Activated CD8-positive, alpha-beta memory T cell treated with anti-CD3 and anti-CD28 coated beads, Interleukin-2, amount 50 U/mL, for 48 hours (primary cell): ENCODE results near the gene ZDHHC22.
A peak's percentile ranks its signal among the peaks of the same experiment; 100 is the strongest.
"Not testable (repeated sequence)": the region's sequence is repeated elsewhere in the genome, so short reads cannot be mapped to it uniquely, and the experiment has no call there.

ENCODE experiments used
- DNase-seq: peaks from one replicate; pipeline ENCODE4 v3.0.0-alpha.2; 2020

Gene ZDHHC22, protein sequence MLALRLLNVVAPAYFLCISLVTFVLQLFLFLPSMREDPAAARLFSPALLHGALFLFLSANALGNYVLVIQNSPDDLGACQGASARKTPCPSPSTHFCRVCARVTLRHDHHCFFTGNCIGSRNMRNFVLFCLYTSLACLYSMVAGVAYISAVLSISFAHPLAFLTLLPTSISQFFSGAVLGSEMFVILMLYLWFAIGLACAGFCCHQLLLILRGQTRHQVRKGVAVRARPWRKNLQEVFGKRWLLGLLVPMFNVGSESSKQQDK

DNA sequence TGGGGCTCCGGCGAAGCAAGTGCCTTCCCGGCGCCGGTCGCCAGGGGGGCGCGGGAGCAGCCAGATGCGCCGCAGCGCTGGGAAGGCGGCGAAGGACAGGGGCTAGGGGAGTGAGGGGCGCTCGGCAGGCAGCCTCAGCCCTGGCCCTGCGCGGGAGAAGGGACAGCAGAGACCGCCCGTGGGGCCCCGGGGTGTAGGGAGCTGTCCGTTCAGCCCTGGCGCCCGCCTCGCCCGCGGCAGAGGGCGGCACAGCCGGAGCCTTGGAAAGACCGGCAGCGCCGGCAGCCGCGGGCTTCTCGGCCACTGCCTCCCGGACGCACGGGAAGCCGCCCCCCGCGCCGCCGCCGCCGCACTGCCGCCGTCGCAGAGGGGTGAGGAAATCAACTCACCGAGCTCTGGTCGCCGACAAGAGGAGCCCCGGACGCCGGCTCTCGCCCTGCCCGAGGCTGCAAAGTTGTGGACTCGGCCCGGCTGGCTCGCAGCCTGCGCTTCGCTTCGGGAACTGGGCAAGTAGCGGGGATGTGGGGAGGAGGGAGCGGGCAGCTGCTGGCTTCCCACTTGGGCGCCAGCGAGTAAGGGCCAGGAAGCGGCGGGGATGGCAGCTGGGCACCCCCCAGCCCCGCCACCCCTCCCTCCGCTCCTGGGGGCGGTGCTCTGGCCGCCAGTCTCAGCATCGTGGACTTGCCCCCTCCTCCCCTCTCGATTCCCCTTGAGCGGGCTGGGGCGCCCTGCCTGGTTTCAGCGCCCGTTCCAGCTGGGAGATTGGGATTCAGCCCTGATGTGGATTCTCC lies at the start of gene ZDHHC22:
ZDHHC22 (minus strand) TSS at position 578 of the 791 bp plus-strand sequence. CDS start 2,053 bp downstream, outside the sequence.
- DNase-seq, result peak; percentile 67

DNA sequence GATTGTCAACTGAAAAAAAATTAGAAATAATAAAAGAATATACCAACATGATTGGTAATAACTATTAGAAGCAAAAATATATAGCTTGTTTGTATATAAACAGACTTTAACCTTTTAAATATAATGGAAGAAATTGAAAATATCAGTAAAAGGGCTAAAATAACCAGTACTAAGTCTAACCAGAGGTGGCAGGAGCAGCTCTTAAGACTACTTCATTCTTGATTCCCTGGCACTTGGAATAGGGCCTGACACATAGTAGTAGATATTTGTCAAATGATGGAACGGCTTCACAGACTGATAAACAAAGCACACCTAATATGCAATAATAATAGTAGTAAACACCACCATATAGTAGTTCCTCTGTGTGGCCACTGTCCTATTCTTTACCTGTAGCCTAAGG lies 49.4 kb upstream of the ZDHHC22 start:
- no peak for DNase-seq

DNA sequence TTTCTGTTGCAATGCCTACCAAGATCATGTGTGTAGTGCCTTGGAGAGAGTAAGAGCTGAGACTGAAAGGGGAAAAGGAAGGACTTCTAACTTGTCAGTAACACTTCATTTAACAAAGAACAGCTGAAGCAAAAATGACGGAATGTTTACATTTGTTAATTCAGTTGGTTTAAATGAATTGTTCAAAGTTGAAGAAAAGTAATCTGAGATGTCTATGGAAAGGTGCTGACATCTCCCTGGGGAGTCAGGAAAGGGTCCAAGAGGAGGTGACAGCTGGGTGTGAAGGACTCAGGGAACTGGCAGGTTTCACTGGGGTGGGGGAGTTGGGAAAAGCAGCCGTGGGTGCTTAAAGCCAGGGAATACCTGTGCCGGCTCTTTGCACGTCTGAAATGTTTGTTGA lies 47.9 kb upstream of the ZDHHC22 start:
- DNase-seq, result no peak

DNA sequence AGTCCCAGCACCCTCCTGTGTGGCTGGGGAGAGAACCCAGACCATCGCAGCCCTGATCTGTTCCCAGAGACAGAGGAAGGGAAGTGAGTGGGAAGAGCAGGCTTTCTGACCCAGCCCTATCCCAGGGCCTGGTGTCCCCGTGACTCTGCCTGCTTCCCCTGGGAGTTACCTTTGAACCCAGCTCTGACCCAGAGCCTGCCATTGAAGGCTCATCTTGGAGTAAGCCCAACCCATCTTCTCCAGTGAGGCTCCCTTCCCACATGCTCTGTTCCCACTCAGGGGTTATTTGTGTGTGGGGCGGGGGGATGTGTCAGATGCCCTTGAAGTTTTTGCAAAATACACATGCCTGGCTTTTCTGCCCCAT lies 46.0 kb upstream of the ZDHHC22 start:
- DNase-seq, result no peak

DNA sequence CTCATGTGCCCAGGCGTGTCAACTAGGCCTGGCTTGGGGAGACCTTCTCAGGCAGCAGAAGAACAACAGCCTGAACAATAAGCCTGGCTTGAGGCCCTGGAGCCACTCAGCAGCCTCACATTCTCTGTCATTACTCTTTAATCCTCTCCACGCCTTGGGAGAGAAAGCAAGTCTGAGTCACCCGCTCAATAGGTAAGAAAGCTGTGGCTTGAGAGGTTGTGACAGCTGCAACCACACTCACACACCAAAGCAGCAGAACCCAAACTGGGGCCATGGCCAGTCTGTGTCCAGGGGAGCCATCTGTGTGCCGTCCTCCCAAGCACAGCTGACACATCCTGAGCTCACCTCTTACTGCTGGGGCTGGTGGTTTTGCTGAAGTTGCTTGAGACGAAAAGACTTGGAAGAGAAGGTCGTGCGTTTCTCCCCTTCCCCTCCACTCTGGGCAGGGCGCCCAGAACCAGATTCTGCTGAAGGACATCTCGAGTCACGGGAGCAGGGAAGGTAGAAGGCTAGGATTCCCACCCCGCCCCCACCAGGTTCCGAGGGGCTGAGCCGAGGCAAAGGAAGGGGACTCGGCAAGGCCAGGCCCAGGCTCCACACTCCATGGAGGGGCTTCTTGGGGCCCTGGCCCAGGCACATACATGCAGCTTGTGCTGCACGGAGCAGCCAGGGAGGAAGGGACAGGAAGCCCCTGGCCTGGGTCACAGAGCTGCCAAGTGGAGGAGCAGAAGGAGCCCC lies 45.5 kb upstream of the ZDHHC22 start:
- DNase-seq, result no peak

DNA sequence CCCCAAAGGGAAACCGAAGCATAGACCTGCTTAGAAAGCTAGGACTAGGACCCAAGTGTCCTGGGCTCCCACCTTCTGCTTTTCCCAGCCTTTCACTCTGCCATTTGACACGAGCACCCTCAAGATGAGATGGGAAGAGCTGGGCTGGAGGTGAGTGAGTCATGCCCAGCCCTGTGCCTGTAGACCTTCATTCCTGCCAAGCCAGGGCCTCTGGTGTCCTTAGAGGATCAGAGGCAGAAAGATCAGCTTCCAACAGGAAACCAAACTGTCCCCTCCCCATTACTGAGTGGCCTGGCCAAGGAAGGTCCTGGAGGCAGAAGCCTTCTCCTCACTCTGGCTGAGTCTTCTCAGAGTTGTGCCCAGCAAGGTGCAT lies 43.5 kb upstream of the ZDHHC22 start:
- DNase-seq, result no peak

DNA sequence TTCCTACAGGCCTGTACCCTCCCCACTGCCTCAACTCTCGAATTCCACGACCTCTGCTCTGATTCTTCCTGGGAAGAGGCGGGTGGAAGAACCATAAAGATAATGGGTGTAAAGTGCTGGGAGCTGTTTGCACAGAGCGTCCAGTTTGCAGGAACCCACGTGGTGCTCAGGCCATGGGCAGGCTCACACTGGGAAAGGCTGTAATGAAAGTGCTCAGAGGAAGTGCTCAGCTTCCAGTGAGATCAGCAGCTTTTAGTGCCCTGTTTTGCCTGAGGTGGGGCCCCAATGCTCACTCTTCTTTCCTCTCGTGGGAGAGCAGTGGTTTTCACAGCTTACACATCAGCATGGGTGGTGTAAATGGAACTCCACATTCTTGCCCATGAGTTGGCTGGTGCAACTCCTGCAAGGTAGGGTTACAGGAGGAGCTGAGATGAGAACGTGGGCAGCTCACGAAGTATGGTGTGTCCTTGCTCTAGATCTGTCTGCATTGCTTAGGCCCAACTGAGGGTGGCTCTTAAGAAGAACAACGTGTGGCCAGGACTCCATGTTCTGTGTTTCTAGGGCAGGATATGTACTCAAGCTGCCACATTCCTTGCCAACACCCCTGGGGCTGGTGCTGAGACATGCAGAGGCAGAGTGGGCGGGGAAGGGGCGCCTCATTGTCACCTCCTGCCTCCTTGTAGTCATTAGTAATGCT lies 43.0 kb upstream of the ZDHHC22 start:
- DNase-seq, result no peak

DNA sequence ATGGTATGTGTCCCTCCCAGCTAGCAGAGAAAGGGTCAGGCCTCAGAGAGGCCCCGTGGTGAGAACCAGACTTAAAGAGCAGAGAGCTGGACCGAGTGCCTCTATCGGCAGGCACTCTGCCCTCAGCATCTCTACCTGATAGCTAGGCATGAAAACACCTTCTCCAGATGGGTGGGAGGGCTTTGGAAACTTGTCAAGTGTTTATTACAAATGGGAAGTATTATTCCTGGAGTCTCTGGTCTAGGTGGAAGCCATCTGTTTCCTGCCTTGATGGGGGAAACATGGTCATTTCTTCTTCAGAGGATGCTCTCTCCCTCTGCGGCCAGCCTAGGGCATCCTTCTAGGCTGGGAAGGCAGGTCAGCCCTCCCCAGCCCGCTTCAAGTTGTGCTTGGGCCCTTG lies 42.3 kb upstream of the ZDHHC22 start:
- DNase-seq, result no peak

DNA sequence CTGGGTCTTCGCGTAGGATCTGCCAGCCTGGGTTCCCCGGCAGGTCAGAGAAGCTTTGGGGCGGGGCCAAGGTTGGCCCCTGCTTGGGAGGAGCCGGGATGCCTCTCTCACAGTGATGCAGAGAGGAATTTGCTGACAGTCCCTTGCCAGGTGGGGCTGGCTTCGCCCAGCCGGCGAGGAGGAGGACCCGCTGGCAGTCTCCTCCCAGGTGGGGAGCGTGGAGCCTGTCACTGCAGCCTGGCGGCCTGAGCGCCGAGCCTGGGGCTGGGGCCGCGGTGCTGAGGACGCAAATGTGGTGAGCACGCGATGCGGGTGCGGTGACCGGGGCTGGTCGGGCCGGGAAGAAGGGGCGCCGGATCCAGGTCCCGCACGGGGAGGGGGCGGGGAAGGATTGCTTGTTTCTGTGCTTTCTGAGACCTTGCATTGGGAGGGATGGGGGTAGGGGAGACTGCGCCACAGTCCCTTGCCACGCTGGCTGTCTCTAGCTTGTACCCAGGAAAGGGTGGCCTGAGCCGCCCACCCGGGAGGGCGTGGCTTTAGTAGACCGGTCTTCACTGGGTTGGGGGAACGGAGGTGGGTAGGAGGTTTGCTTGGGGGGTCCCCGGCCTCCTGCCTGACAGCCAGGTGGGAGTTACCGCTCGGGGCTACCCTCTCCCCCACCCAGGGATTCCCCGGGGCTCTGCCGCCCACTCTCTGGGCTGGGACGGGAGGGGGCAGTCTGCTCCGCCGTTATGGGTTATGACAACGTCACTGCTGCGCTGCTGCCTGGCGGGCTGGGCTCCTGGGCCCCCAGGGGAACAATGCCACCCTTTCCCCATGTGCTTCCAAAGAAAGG lies 40.2 kb upstream of the ZDHHC22 start, which contains the start of gene TMEM63C:
TMEM63C (plus strand) TSS at position 196 of the 835 bp plus-strand sequence. CDS start 37,016 bp downstream, outside the sequence.
- peak; percentile 81 for DNase-seq

DNA sequence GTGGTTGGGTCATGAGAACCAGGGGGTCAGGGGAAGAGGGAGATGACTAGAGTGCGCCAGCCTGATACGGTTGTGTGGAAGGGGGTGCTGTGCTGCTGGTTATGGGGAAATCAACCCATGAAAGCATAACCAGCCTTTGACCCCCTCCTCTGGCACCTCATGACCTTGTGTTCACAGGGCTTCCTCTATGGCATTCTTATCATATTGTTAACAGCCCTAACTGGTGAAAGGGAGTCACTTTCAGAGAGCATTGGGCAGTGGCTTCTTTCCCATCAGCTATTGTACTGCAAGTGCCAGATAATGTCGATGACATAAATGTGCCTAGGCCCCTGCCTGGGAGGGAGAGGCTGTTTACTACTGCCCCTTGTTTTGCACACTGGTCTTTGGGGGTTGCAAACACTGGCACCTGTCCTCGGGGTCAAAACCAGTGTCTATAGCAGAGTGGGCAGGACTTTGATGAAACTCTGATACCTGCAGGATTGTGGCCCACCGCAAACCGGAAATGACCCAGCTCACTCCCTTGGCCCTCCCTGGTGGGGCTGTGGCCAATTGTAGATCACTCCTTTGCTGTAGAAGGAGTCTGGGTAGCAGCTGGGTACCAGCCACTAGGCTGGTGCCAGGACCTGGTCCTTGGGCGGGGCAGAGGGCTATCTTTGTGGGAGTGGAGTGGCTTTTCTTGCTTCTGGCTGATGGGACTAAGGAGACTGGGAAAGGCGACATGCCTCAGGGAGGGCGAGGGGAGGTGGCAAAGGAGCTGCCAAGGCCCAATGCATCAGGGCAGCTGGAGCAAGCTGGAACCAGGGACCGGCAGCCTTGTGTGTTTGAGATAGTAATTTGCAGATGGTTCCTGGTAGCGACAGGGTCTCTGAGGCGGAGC lies 39.4 kb upstream of the ZDHHC22 start:
- DNase-seq, result no peak

DNA sequence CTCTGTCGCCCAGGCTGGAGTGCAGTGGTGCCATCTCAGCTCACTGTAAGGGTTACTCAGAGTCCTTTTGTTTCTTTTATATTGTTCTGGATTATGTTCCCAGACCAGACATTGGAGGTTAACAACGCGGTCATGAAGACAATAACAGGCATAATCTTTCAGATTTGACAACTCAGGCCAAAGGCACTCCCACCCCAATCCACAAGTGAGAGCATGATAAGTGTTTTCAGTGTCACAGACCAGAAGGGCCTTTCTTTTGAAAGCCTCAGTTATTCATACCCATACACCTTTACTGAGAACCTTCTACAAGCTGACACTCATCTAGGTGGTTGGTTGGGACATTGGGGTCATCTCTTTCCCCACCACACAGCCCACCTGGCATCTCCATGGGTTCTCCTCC lies 37.1 kb upstream of the ZDHHC22 start:
- no peak for DNase-seq

DNA sequence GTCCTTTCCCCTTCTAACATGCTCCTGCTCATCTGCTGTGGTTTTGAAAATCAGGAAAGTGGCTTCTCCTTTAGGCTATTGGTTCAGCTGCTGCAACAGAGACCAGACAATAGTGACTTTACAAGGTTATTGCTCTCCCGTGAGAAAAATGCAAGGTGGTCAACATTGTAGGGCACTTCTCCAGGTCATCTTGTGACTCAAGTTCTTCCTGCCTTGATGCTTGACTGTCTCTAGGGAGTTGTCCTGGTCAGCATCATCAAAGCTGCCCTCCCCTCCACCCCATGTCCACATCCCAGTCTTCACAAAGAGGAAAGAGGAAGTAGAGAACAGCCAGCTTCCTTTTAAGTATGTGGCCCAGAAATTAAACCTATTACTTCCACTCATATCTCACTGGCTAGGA lies 36.1 kb upstream of the ZDHHC22 start:
- no peak for DNase-seq

DNA sequence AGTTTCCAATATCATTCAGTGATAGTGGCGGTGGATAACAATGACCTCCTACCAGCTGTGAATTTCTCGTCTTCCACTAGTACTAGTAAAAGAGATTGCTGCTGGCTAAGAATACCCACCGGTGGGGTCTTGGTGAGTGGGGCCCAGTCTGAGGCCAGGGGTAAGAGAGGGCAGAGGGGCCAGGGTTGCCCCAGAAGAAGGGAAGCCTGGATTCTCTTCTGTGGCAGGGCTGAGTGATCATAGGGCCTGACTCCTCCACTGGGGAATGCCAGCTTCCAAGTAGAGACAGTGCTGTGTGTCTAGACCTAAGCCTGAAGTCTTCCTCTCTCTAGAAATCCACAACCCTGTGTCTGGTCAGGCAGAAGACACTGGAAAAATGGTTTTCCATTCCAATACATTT lies 34.3 kb upstream of the ZDHHC22 start:
- no peak for DNase-seq

DNA sequence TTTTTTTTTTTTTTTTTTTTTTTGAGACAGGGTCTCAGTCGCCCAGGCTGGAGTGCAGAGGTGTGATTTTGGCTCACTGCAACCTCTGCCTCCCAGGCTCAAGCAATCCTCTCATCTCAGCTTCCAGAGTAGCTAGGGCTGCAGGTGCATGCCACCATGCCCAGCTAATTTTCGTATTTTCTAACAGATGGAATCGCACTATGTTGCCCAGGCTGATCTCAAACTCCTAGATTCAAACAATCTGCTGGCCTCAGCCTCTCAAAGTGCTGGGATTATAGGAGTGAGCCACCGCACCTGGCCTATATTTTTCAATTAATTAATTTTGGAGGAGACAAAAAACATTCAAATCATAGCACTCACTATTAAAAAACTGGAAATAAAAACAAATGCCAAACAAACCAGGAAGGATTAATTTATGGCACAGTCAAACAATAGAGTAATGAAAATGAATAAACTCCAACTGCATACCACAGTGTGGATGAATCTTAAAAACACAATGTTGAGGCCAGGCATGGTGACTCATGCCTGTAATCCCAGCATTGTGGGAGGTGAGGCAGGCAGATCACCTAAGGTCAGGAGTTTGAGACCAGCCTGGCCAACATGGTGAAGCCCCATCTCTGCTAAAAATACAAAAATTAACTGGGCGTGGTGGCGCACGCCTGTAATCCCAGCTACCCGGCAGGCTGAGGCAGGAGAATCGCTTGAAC lies 32.5 kb upstream of the ZDHHC22 start:
- DNase-seq, result not testable (repeated sequence)

DNA sequence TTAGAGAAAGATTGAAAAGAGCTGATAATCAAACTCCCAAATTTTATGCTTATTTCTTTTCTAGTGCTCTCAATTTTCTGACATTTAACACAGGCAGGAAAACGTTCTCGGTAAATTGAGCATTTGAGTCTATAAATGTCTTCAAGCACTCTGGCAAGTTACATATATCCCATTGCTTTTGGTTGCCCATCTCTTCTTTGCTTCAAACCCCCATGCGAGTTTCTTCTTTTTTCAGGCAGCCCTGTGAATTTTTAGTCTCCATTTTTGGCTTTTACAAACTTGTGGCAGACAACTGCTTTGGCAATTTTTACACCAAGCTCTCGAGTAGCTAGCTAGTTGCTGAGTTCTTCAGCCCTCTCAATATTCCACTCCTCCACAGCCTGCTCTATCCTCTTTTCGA lies 31.3 kb upstream of the ZDHHC22 start:
- DNase-seq, result no peak

DNA sequence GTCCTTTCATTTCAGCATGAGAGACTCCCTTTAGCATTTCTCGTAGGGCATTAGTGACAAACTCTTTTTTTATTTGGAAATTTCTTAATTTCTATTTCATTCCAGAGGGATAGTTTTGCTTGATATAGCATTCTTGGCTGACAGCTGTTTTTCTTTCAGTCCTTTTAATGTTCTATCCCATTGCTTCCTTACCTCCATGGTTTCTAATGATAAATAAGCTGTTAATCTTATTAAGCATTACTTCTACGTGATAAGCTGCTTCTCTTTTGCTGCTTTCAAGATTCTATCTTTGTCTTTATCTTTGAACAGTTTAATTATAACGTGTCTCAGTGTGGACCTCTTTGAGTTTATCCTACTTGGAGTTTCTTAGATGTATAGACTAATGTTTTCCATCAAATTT lies 28.5 kb upstream of the ZDHHC22 start:
- no peak for DNase-seq

DNA sequence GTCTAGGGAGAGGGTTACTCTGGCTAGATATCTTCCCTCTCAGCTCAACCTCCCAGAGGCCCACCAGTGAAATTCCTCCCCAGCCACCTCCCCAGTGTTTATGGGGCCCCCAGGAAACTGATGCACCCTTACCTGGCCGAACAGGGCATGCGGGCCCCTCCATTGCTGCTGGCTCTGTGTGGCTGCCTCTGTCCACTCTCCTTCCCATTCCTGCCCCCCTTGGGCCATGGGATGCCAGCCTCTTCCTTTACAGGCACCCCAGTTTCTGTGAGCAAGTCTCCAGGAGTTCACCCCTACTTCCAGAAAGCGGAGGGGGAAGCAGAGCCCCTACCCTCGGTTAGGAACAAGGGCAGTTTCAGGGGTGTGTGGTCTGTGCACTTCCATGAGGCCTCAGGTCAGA lies 19.4 kb upstream of the ZDHHC22 start:
- DNase-seq, result no peak

DNA sequence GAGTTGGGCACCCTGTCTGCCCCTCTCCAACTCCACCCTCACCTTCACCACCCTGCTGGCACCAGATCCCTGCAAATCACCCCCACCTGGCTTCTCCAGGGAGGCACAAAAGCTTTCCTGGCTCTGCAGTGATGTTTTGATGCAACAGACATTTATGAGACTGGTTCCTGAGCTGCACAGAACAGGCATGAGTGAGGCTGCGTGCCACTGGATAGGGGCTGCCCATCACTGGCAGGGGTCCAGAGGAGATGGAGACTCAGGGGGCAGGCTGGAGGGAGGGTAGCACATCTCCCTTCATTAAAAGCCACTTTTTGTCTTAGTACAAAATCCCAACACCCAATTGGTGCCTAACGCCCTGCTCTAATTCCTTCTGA lies 17.3 kb upstream of the ZDHHC22 start:
- no peak for DNase-seq

DNA sequence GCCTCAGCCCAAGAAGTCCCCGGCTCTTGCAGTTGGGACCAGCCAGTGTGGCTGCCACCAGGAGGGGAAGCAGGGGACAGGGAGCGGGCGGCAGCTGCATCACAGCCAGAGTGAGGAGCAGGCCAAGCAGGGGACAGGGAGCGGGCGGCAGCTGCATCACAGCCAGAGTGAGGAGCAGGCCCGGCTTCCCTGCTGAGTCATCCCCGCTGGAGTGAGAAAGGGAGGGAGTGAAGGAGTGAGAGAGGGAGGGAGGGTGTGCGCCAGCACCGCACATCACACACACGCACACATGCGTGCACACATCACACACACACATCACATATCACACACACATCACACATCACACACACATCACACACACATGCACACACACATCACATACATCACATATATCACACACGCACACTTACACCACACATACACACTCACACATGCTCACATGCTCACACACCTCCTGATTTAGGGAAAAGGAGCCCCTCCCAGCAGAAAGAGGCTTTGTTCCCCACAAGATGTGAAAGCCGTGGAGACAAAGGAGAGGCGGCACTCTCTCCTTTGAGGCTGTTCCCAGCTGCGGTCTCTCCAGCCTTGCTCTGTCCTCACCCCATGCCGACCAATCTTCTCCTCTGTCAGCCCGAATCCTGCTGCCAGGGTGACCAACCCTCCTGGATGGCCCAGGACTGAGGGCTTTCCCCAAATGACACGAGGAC lies 16.7 kb upstream of the ZDHHC22 start:
- peak; percentile 35 for DNase-seq

DNA sequence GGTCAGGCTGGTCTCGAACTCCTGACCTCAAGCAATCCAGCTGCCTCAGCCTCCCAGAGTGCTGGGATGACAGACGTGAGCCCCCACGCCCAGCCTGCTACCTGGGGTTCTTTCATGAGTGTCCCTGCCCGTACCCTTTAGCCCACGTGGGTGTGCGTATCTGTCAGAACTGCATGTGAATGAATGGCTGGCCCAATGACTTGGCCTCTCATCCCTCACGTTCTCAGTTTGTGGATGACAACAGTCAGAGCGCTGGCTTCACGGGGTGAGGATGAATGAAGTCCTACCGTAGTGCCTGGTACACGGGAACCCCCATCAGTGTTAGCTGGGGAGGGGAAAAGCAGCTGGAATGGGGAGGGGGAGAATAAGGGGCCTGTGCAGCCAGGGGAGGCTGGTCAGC lies 16.1 kb upstream of the ZDHHC22 start:
- peak; percentile 37 for DNase-seq
